Activated CD4-positive, CD25-positive, alpha-beta regulatory T cell treated with anti-CD3 and anti-CD28 coated beads, Interleukin-2, amount 50 U/mL, for 16 hours (primary cell): Measurements from ENCODE around the gene UGT1A8.

Experiments used
- DNase-seq: peaks from one replicate; pipeline ENCODE4 v3.0.0-alpha.2; 2020; ENCODE audit warnings: low read depth, low spot score

Gene UGT1A8

DNA sequence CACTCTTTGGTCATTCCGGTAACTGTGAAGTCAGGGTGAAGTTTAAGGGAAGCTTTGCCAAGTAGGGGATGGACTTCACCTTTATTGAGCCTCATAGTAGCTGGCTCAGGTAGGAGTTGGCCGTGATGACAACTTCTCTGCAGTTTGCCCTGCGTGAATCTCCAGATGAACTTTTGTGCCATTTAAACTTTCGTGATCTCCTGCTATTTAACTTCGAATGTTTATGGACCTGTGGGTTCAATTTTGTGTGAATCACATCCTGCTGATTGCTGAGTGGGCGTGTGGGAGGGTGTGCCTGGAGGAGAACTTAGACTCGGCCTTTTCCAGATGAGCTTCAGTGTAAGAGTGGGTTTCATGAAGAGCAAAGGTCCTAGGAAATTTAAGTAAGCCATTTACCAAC lies 146.8 kb downstream of the UGT1A8 start:
- no peak for DNase-seq

DNA sequence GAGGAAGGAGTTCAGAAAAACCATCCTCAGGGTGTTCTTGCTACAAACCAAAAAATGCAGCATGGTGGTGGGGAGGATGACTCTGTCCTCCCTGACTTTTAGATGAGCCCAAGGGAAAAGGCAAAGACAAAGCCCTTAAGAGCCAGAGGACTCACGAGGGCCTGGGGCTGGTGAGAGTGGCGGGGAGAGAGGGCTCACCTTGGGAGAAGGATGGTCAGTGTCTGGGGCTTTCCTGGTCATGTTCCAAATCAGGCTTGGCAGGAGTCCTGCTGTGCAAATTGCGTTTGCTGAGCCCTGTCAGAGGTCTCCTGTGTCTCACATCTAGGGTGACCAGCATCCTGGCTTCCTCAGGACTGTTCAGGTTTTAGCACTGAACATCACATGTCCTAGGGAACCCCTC lies 147.3 kb downstream of the UGT1A8 start:
- DNase-seq: no peak

DNA sequence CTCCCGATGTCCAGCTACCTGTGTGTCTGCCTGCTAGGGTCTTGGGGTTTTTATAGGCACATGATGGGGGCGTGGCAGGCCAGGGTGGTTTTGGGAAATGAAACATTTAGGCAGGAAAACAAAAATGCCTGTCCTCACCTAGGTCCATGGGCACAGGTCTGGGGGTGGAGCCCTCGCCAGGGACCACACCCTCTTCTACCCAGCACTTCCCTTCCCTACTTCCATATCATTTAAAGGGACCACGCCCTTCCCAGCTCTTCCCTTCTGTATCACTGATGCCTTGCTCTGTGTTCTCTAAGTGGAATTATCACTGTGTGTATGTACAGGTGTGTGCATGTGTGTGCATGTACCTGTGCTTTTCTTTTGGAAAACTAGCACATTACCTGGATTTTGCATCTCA lies 149.0 kb downstream of the UGT1A8 start:
- DNase-seq: no peak

- no peak for DNase-seq
Measured at GRCh38 chr2:233768076-233768475, 150.6 kb downstream of the UGT1A8 start.

DNA sequence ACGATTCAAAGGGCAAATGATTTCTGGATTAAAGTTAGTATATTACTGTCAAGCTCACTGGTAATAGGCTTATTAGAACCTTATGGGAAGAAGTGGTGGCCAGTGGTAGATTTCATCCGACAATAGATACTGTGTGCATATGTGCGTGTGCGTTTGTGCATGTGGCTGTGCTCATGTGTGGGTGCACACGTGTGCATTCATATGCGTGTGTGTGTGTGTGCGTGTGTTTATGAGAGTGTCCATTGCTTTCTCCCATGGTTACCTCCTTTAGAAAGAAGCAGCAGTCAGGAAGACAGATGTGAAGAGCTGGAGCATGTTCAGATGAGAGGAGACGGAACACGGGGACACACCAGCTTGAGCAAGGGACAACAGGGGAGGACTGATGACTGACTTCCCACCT lies 151.8 kb downstream of the UGT1A8 start:
- DNase-seq: no peak

GRCh38 chr2:233772153-233772552 lies 154.7 kb downstream of the UGT1A8 start:
- no peak for DNase-seq

- DNase-seq: no peak
Measured at GRCh38 chr2:233772583-233772982, 155.2 kb downstream of the UGT1A8 start.

DNA sequence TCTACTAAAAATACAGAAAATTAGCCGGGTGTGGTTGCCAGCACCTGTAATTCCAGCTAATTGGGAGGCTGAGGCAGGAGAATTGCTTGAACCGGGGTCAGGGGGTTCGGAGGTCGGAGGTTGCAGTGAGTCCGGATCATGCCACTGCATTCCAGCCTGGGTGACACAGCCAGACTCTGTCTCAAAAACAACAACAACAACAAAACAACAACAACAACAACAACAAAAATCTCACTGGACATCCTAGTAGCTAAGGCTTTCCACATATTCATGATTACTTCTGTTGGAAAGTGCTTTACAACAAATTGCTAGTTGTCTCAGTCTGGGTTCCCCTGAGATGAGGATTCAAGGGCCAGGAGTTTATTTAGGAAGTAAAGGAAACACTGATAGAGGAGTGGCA lies 156.4 kb downstream of the UGT1A8 start:
- no peak for DNase-seq

DNA sequence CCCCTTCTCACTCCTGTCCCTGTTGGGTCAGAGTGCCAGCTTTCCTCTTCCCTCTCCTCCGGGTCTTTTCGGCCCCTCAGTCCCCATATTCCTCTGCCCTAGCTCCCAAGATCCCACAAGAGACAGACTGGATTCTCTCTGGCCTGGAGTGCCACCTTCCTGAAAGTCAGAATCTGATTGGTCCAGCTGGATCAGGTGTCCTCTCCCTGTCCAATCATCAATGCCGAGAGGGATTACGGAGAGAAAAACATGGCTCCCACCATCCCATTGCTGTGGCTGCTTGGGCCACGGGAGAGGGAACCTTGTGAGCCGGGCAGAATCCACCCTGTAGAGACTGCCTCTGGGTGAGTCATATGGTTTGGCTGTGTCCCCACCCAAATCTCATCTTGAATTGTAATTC lies 158.0 kb downstream of the UGT1A8 start:
- no peak for DNase-seq

DNA sequence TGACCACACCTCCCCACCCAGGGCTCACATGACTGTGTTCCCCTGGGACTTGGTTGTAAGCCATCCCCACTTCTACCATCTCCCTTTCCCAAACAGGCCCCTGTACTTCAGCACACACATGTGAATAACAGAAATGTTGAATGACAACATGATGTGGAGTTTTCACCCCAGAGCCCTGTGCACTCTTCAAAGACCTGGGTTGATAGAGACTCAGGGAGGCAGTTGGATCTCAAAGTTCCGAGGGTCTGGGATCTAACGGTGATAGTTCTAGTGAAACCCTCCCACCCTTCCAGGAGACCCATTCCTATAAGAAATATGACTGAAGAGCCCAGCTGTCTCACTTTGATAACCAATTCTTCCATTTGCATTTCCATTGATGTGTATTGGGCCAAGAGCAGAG lies 160.6 kb downstream of the UGT1A8 start, which contains the start of gene MROH2A:
Gene MROH2A (plus strand): TSS at position 301 of the 400 bp plus-strand sequence. CDS start 1,029 bp downstream, outside the sequence.
- no peak for DNase-seq

DNA sequence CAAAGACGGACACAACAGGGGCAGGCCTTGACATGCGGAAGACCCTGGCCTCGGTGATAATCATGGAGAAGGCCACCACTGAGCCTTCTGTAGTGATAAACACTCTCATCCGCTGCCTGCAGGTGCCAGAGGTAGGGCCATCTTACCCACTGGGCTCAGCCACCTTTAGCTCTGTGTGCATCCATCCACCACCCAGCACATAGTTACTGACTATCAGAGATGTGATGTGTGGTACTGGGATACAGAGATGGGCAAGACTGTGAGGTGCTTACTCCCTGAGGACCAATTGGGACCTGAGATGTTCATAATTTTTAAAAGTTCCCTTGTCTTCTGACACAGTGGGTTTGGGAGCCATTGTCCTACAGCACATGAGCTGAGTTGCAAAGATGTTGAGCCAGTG lies 162.3 kb downstream of the UGT1A8 start:
- DNase-seq: no peak

GRCh38 chr2:233780771-233781170 lies 163.3 kb downstream of the UGT1A8 start:
- DNase-seq: no peak

DNA sequence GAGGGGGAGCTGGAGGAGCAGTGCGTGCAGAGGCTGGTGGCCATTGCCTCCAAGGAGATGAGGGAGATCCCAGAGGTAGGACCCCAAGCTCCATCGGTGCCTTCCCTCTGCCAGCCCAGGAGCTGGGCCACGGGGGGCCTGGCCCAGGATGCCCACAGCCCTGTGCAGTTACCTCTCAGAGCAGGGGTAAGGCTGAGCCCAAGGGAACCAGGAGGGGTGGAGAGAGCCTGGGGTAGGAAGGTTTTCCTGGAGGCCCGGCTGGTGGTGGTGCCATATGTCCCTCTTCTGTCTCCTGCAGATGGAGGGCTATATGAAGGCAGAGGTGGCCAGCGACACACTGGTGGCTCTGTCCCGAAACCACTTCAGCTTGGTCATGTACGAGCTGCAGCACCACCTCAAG lies 172.1 kb downstream of the UGT1A8 start:
- no peak for DNase-seq

- no peak for DNase-seq
Measured at GRCh38 chr2:233791151-233791882, 173.9 kb downstream of the UGT1A8 start.

DNA sequence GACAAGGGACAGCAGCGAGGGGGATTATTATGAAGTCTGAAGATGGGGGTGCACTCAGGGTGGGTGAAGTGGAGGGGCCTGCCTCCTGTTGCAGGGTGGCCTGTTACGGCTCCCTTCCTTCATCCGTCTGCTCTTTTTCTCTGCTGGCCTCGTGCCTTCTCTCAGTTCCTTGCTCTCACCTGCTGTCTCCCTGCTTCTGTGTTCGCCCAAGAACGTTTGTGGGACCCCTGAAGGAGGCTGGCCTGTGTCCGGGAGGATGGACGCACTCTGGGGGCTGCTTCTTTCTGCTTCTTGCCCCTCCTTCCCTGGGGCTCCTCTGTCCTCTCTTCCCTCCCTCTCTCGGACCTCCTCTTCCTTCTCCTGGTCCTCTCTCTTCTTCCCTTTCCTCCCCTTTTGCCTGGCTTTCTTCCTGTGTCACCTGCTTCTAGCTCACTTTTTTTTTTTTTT lies 174.5 kb downstream of the UGT1A8 start:
- no peak for DNase-seq

- no peak for DNase-seq
Measured at GRCh38 chr2:233792720-233793119, 175.3 kb downstream of the UGT1A8 start.

DNA sequence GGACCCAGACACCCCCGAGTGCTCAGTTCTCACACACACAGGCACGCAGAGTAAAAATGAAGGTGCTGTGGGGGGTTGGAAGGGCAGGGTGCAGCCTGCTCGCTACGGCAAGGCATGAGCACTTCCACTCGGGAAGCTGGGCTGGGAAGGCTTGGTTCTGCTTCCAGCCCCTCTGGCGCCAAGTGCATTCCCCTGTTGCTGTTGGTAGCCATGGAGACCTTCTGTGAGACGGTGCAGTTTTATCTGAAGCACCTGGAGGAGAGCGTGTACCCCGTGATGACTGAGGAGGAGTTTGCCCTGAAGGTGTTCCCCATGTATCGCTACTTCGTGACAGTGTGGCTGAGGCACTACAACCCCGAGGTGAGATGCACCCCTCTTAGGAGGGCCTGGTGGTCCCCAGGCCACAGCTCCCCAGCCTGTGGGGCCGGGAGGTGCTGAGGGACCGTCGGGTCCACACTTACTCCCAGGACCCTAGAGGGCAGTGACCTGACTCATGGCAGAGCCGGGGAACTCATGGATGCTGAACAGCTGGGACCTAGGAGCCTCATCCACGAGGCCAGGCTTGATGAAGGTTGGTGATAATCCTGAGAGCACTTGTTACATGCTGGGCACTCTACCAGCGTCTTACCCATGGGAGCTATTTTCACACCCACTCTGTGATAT lies 176.2 kb downstream of the UGT1A8 start:
- DNase-seq: no peak

DNA sequence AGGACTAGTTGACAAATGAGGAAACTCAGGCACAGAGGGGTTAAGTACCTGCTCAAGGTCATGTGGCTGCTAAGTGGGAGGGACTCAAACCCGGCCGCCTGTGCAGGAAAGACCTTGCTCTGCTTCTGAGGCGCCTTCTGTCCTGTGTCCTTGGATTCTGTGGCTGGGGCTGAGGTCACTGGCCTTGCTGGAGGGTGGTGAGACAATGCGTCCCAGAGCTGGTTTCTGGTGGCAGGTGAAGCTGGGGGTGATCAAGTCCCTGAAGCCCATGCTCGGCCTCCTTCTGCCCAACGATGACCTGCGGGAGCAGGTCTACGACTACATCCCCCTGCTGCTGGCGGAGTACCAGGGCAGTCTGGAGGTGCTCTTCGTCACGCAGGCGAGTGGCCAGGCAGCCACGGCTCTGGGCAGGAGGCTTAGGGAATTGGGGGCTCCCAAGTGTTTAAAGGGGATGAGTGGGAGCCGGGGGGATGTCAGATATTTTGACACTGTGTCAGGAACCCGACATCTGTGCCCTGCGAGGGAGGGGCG lies 176.8 kb downstream of the UGT1A8 start:
- DNase-seq: no peak

GRCh38 chr2:233795735-233796171 lies 178.3 kb downstream of the UGT1A8 start:
- no peak for DNase-seq

DNA sequence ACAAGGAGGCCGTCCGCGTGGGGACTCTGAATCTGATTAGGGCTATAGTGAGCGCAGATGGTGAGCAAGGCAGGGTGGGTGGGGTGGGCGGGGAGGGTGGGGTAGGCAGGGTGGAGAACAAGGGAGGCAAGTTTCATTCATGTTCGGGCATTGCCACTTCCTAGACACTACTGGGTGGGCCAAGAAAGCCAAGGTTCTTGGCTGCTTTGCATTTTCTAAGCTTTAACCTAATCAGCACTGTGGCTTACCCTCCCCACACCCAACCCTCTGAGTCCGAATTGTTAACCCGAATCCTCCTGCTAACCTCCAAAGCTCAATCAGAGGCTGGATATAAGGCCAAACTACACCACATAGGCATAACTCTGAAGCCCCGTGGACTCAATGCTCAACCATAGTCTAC lies 178.8 kb downstream of the UGT1A8 start:
- no peak for DNase-seq

- no peak for DNase-seq
Measured at GRCh38 chr2:233798335-233799086, 181.1 kb downstream of the UGT1A8 start.

DNA sequence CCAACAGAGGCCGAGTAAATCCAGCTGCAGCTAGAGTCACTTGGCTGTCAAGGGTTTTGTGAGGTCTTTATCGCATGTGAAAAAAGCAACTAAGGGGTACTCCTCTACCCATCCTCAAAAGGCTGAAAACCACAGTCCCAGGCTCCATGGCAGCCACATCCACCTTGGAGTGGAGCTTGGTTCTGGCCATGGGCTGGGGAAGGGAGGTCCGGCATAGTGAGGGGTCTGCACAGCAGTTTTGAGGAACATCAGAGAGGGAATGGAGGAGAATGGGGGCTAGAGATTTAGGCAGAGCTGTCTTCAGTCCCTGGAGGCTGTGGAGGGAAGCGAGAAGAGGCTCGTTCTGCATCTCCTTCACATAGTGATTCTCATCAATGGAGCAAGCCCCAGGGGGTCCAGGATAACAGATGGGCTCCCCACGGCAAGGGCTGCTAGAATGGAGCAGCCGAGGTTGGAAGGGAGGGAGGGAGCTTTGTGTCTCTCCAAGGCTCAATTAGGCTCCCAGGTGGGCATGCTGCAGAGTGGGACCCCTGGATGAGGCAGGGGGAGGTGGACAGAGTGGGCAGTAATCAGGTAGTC lies 181.7 kb downstream of the UGT1A8 start:
- DNase-seq: no peak
